ENCODE results near the gene CYP2F1. TPM values are rescaled to one million over a fixed set of nuclear protein-coding genes. Genes with fewer than 3 reads are reported as not detected.

Gene CYP2F1
- total RNA-seq, 3 donors from 2014 or later (not counting 1 experiment from before 2014, with no cell fraction given): 0.93 to 4.7 (median 4.5) TPM

GRCh38 chr19:41175801-41176777 is 61.9 kb downstream of the CYP2F1 start:
- Mint-ChIP-seq H3K27me3 (ENCODE audit: low read depth in 2 of 2) (no peaks in the 10 kb centered on the region), H3K4me3 (no peak overlapping the region), H3K36me3 (no peaks in the 10 kb centered on the region), H3K4me1 (peaks cover 0 to 5% of the 10 kb centered on the region in 2 donors), H3K9me3 (no peaks in the 10 kb centered on the region), H3K27ac (no peak overlapping the region)
- Histone ChIP-seq H3K27me3 (ENCODE audit: control insufficient read depth, insufficient read depth, low read length) (no peaks in the 10 kb centered on the region), H3K4me1 (ENCODE audit: control insufficient read depth, insufficient read depth, low read length) (peaks cover 3% of the 10 kb centered on the region), H3K36me3 (ENCODE audit: control insufficient read depth, insufficient read depth, low read length) (no peaks in the 10 kb centered on the region), H3K9me3 (ENCODE audit: control insufficient read depth, insufficient read depth, low read length) (no peaks in the 10 kb centered on the region), H3K4me3 (ENCODE audit: low read length) (no peak overlapping the region), H3K27ac (ENCODE audit: low read length) (no peak overlapping the region)
- peak in 1 of 2 donors; percentile 65 for DNase-seq
- peak; percentile 38 to 61 (median 42) for ATAC-seq
- TF ChIP-seq, protein P1, sequence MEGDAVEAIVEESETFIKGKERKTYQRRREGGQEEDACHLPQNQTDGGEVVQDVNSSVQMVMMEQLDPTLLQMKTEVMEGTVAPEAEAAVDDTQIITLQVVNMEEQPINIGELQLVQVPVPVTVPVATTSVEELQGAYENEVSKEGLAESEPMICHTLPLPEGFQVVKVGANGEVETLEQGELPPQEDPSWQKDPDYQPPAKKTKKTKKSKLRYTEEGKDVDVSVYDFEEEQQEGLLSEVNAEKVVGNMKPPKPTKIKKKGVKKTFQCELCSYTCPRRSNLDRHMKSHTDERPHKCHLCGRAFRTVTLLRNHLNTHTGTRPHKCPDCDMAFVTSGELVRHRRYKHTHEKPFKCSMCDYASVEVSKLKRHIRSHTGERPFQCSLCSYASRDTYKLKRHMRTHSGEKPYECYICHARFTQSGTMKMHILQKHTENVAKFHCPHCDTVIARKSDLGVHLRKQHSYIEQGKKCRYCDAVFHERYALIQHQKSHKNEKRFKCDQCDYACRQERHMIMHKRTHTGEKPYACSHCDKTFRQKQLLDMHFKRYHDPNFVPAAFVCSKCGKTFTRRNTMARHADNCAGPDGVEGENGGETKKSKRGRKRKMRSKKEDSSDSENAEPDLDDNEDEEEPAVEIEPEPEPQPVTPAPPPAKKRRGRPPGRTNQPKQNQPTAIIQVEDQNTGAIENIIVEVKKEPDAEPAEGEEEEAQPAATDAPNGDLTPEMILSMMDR (IDR thresholded peaks at IDR 0.05): no peak
- WGBS (ENCODE audit: insufficient coverage): 15% methylated on average over 14 of the region's 14 CpGs
- intact Hi-C loops (cut with micrococcal nuclease): no loop called here

Other genes starting within 250 kb of the CYP2F1 start
- not detected for gene CYP2A7, start 232.2 kb upstream of the CYP2F1 start, total RNA-seq
- not detected for gene CYP2B6, start 123.2 kb upstream of the CYP2F1 start, total RNA-seq
- not detected for gene CYP2A13, start 26.0 kb upstream of the CYP2F1 start, total RNA-seq
- 1 to 10 TPM in 1 of 3 donors, under 1 TPM in 2; 0.78 to 1.6 (median 0.84) TPM for gene CYP2S1, start 78.8 kb downstream of the CYP2F1 start, total RNA-seq
- gene AXL, start 104.8 kb downstream of the CYP2F1 start, total RNA-seq: under 1 TPM in 2 of 3 donors, not detected in 1; 0.16 to 0.70 TPM
- gene HNRNPUL1, start 149.9 kb downstream of the CYP2F1 start, total RNA-seq: 100 to 1,000 TPM; 279 to 360 (median 315) TPM
- 10 to 100 TPM; 41.1 to 44.3 (median 44.0) TPM for gene CCDC97, start 195.7 kb downstream of the CYP2F1 start, total RNA-seq
- 100 to 1,000 TPM; 682 to 761 (median 729) TPM for gene TGFB1, start 239.5 kb downstream of the CYP2F1 start, total RNA-seq
- gene B9D2, start 249.7 kb downstream of the CYP2F1 start, total RNA-seq: 10 to 100 TPM; 18.1 to 22.2 (median 18.7) TPM